Inflammatory macrophage (primary cell): ENCODE measurements around the gene UBE2K.
A peak's percentile ranks its signal among the peaks of the same experiment; 100 is the strongest.
"Not testable (repeated sequence)": the region's sequence is repeated elsewhere in the genome, so short reads cannot be mapped to it uniquely, and the experiment has no call there.

Source experiments
- DNase-seq, 2 donors: peaks; one replicate each; pipeline ENCODE4 v3.0.0-alpha.2; 2020 to 2022

Gene UBE2K

GRCh38 chr4:39812500-39812899 lies 114.6 kb downstream of the UBE2K start:
- DNase-seq, result no peak

GRCh38 chr4:39813033-39813432 lies 115.1 kb downstream of the UBE2K start:
- not testable (repeated sequence) for DNase-seq

DNA sequence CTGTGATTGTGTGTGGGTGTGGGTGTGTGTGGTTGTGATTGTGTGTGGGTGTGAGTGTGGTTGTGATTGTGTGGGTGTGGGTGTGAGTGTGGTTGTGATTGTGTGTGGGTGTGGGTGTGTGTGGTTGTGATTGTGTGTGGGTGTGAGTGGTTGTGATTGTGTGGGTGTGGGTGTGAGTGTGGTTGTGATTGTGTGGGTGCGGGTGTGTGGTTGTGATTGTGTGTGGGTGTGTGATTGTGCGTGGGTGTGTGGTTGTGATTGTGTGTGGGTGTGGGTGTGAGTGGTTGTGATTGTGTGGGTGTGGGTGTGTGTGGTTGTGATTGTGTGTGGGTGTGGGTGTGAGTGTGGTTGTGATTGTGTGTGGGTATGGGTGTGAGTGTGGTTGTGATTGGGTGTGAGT lies 115.8 kb downstream of the UBE2K start:
- not testable (repeated sequence) for DNase-seq

DNA sequence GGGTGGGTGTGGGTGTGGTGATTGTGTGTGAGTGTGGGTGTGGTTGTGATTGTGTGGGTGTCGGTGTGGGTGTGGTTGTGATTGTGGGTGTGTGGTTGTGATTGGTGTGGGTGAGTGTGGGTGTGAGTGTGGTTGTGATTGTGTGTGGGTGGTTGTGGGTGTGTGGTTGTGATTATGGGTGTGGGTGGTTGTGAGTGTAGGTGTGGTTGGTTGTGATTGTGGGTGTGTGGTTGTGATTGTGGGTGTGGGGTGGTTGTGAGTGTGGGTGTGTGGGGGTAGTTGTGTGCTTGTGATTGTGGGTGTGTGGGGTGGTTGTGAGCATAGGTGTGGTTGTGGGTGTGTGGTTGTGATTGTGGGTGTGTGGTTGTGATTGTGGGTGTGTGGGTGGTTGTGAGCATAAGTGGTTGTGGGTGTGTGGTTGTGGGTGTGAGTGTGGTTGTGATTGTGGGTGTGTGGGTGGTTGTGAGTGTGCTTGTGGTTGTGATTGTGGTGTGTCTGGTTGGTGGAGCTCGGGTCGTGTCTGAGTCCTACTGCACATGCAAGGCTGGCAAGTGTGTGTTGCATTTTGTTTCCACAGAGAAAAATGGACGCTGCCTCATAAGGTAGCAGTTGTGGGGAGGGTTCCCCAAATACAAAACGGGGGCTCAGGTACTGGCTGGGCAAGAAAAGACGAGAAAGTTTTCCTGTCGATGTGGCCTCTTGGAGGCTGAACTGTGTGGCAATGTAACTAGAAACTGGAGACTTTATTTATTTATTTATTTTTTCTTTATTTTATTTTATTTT lies 116.7 kb downstream of the UBE2K start:
- no peak for DNase-seq

GRCh38 chr4:39818646-39819045 lies 120.7 kb downstream of the UBE2K start:
- DNase-seq, result no peak

GRCh38 chr4:39820186-39820585 lies 122.2 kb downstream of the UBE2K start:
- no peak for DNase-seq

DNA sequence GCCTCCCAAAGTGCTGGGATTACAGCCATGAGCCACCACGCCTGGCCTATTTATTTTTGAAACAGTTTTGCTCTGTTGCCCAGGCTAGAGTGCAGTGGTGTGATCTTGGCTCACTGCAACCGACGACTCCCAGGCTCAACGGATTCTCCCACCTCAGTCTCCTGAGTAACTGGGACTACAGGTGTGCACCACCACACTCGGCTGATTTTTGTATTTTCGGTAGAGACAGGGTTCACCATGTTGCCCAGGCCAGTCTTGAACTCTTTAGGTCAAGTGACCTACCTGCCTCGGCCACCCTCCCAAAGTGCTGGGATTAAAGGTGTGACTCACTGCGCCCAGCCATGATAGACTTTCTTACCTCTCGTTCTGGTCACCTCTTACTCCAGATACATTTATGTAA lies 124.0 kb downstream of the UBE2K start:
- no peak for DNase-seq

- no peak for DNase-seq
These were observed 124.7 kb downstream of the UBE2K start for GRCh38 chr4:39822662-39823061.

DNA sequence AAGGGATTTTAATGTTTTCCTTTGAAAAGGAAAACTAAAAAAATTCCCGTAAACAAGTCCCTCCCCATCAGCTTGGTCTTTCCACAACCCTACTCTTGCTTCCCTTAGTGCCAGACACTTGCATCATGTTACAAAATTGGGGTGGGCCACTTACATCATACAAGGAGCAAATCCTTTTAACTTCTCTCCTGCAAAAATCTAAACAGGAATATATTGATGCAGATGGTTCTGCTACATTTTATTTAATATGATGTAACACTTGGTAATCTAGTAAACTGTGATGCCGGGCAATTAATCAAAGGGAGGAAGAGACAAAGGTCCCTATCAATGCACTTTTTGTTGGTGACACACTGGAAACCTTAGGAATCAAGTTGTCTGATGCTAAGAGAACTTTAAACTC lies 125.3 kb downstream of the UBE2K start:
- no peak for DNase-seq

GRCh38 chr4:39825090-39825489 lies 127.2 kb downstream of the UBE2K start:
- peak; percentile 57 to 81 for DNase-seq

- no peak for DNase-seq
These were observed 127.8 kb downstream of the UBE2K start for GRCh38 chr4:39825741-39826231.
